ENCODE results near the gene NOTCH4. TPM values are rescaled to one million over a fixed set of nuclear protein-coding genes. Genes with fewer than 3 reads are reported as not detected.

Gene NOTCH4
- total RNA-seq, 1 experiment from 2014 or later, result 2.3 TPM

DNA sequence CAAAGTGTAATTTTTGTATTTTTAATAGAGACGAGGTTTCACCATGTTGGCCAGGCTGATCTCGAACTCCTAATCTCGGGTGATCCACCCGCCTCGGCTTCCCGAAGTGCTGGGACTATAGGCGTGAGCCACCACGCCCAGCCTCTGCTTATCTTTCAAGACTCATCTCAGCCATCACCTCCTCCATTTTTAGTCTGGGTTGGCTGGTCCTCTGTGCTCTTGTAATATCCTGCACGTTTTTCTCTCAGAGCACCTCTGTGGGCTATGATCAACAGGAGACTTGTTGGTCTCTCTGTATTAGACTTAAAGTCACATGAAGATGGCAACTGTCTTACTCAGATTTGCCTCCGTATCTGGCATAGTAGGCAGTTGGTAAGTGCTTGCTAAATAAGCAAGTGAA is 7.6 kb downstream of the NOTCH4 start:
- no peaks in the 10 kb centered on the region for H3K4me1 Mint-ChIP-seq
- no CpG with 5 or more reads among the region's 10 CpGs for WGBS (ENCODE audit: extremely low coverage, insufficient read length, low lambda C conversion rate)

More for the DNA sequence above, 7.6 kb downstream of the NOTCH4 start:
- Histone ChIP-seq H4K5ac (ENCODE audit: insufficient read length, low read depth, low read length) (no peak overlapping the region), H3K23me2 (ENCODE audit: insufficient read length, low read depth, low read length, poor library complexity, severe bottlenecking) (peaks cover 3% of the 10 kb centered on the region), H2AFZ (ENCODE audit: low read length) (no peak overlapping the region), H3K79me2 (ENCODE audit: insufficient read depth, low read length) (no peaks in the 10 kb centered on the region), H2BK12ac (ENCODE audit: insufficient read length, low read depth, low read length) (no peak overlapping the region), H3K23ac (ENCODE audit: insufficient read length, low read depth, low read length) (no peak overlapping the region), H2AK5ac (ENCODE audit: insufficient read length, low read length) (no peak overlapping the region), H2BK5ac (ENCODE audit: insufficient read length, low read length) (no peak overlapping the region), H2BK15ac (ENCODE audit: low read depth, low read length) (no peak overlapping the region), H3K14ac (ENCODE audit: insufficient read depth, low read length) (no peak overlapping the region), H3K79me1 (ENCODE audit: insufficient read depth, low read depth, low read length, poor library complexity, severe bottlenecking) (no peaks in the 10 kb centered on the region), H2BK120ac (ENCODE audit: low read depth, low read length, poor library complexity, severe bottlenecking) (no peak overlapping the region), H3K4ac (ENCODE audit: low read depth, low read length) (no peak overlapping the region), H4K8ac (replicated peaks; ENCODE audit: insufficient read length, low read depth, low read length) (no peak overlapping the region), H3T11ph (ENCODE audit: low read length) (no peak overlapping the region), H3K56ac (ENCODE audit: insufficient read length, low read depth, low read length) (no peak overlapping the region), H3K4me2 (ENCODE audit: insufficient read depth, insufficient read length, low read length) (no peak overlapping the region), H3K4me1 (ENCODE audit: insufficient read depth, low read length) (no peaks in the 10 kb centered on the region), H2BK20ac (ENCODE audit: low read depth, low read length, poor library complexity, severe bottlenecking) (no peak overlapping the region), H4K91ac (ENCODE audit: insufficient read length, low read depth, low read length) (no peak overlapping the region), H3K9me3 (ENCODE audit: control insufficient read depth, low read depth, low read length) (no peaks in the 10 kb centered on the region), H4K20me1 (ENCODE audit: control insufficient read depth, insufficient read depth, insufficient read length) (no peaks in the 10 kb centered on the region), H3K27me3 (ENCODE audit: insufficient read depth, low read length) (no peaks in the 10 kb centered on the region), H3K27ac (ENCODE audit: insufficient read length, low read depth, low read length) (no peak overlapping the region), H3K18ac (ENCODE audit: insufficient read length, low read depth, low read length) (no peak overlapping the region), H3K9ac (ENCODE audit: extremely low read depth, insufficient read length, low read length) (no peak overlapping the region)
- Mint-ChIP-seq H3K36me3 (ENCODE audit: insufficient read depth in 1 of 3, low read depth in 3 of 3) (peaks cover 0 to 1% (median 0%) of the 10 kb centered on the region in 3 experiments; a peak in 1 of 7 replicates), H3K27ac (no peak overlapping the region), H3K4me3 (peak overlapping the region in 1 of 2 experiments; percentile 46; a peak in 1 of 5 replicates), H3K9me3 (no peaks in the 10 kb centered on the region; a peak in 1 of 5 replicates), H3K27me3 (ENCODE audit: low read depth) (peaks cover 9% of the 10 kb centered on the region)
- TF ChIP-seq, protein P1, sequence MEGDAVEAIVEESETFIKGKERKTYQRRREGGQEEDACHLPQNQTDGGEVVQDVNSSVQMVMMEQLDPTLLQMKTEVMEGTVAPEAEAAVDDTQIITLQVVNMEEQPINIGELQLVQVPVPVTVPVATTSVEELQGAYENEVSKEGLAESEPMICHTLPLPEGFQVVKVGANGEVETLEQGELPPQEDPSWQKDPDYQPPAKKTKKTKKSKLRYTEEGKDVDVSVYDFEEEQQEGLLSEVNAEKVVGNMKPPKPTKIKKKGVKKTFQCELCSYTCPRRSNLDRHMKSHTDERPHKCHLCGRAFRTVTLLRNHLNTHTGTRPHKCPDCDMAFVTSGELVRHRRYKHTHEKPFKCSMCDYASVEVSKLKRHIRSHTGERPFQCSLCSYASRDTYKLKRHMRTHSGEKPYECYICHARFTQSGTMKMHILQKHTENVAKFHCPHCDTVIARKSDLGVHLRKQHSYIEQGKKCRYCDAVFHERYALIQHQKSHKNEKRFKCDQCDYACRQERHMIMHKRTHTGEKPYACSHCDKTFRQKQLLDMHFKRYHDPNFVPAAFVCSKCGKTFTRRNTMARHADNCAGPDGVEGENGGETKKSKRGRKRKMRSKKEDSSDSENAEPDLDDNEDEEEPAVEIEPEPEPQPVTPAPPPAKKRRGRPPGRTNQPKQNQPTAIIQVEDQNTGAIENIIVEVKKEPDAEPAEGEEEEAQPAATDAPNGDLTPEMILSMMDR (conservative IDR thresholded peaks at IDR 0.05), result no peak
- no peak for DNase-seq

Data from H9 (cell line).